Muscle layer of duodenum (tissue), 2 donors: ENCODE results near the gene PATJ.

Experiments used
- H3K27ac ChIP-seq: one replicate; pipeline ENCODE4 v1.7.0; 2013; ENCODE audit warnings: mild to moderate bottlenecking, low read length
- H3K27me3 ChIP-seq: one replicate; pipeline ENCODE4 v1.7.0; 2013; ENCODE audit warnings: low read depth, mild to moderate bottlenecking, control low read depth, low read length
- H3K36me3 ChIP-seq, 2 donors: one replicate each; pipeline ENCODE4 v1.7.0; 2013; ENCODE audit warnings: low read length in 2 of 2, control low read depth in 1 of 2, mild to moderate bottlenecking in 1 of 2; ENCODE audit not compliant: insufficient read depth in 2 of 2, control insufficient read depth in 1 of 2
- H3K4me1 ChIP-seq, 2 donors: one replicate each; pipeline ENCODE4 v1.7.0; 2013; ENCODE audit warnings: low read length in 2 of 2, mild to moderate bottlenecking in 2 of 2, control low read depth in 1 of 2, moderate library complexity in 1 of 2; ENCODE audit not compliant: insufficient read depth in 2 of 2, control insufficient read depth in 1 of 2
- H3K4me3 ChIP-seq, 2 donors: one replicate each; pipeline ENCODE4 v1.7.0; 2013; ENCODE audit warnings: low read length in 2 of 2, low read depth in 1 of 2, mild to moderate bottlenecking in 1 of 2
- H3K9me3 ChIP-seq, 2 donors: one replicate each; pipeline ENCODE4 v1.7.0; 2013; ENCODE audit warnings: low read length in 2 of 2, control low read depth in 1 of 2, mild to moderate bottlenecking in 1 of 2; ENCODE audit not compliant: control insufficient read depth in 1 of 2
- donor health status: healthy.

The PATJ gene

DNA sequence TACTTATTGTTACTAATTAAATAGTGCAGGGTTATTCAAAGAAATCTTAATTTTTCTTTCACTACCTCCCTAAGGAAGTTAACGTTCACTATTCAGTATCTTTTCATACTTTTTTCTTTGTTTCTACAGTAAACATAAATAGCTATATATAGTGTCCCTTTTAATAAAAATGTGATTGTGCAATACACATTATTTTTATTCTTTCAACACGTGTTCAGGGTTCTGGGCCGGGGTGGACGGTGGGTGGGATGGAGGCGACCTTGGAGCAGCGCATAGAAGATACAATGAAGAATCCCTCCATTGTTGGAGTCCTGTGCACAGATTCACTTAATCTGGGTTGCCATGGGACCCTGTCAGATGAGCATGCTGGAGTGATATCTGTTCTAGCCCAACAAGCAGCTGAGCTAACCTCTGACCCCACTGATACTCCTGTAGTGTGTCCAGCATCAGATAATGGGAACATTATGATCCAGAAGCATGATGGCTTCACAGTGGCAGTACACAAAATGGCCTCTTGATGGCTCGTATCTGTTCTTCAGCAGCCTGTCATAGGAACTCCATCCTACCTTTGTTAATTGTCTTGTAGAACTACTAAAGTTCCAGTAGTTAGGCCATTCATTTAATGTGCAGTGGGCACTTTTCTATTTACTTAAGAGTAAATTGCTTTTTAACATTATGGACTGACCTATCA is 296.5 kb downstream of the PATJ start:
- Histone ChIP-seq H3K27ac (no peak overlapping the region), H3K9me3 (no peaks in the 10 kb centered on the region), H3K4me1 (peaks cover 0 to 3% of the 10 kb centered on the region in 2 donors), H3K36me3 (no peaks in the 10 kb centered on the region), H3K27me3 (no peaks in the 10 kb centered on the region), H3K4me3 (no peak overlapping the region)

DNA sequence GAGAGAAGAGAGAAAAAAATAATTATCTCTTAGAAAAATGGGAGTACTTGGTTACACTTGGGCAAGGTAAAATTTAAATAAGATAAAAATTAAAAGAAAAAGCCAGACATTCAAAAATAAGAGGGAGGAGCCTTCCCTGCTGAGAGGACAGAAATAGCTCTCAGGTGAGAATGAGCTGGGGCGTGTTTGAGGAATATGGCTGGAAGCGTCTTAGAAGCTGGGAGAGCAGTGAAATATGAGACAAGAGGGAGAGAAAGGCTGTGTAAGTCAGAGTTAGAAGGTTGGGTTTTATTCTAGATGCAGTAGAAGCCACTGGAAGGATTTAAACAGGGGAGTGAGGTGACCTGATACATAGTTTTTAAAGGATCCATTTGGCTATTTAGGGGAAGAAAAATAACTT is 298.2 kb downstream of the PATJ start:
- no peaks in the 10 kb centered on the region for H3K9me3 ChIP-seq
- no peaks in the 10 kb centered on the region for H3K36me3 ChIP-seq
- no peak overlapping the region for H3K27ac ChIP-seq
- peaks cover 0 to 3% of the 10 kb centered on the region in 2 donors for H3K4me1 ChIP-seq
- H3K27me3 ChIP-seq: no peaks in the 10 kb centered on the region
- H3K4me3 ChIP-seq: no peak overlapping the region

DNA sequence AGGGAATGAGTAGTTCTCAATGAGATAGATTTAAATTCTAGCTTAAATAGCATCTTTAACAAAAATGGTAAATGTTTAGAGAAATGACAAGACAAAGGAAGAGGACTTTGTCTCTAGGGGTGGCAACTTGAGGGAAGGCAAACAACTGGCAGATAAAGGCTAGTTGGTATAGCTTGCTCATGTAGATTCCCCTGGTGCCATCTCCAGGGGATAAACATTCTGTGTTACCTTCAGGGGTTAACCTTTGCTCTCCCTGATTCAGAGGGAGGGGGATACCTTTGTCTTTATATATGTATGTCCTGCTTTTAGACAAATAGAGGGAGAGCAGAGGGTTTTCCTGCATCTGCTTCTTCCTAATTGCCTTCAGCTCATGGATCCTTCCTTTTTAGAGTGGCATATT is 298.7 kb downstream of the PATJ start:
- no peaks in the 10 kb centered on the region for H3K36me3 ChIP-seq
- no peak overlapping the region for H3K27ac ChIP-seq
- H3K4me1 ChIP-seq: peaks cover 0 to 3% of the 10 kb centered on the region in 2 donors
- no peaks in the 10 kb centered on the region for H3K27me3 ChIP-seq
- H3K9me3 ChIP-seq: no peaks in the 10 kb centered on the region
- no peak overlapping the region for H3K4me3 ChIP-seq

DNA sequence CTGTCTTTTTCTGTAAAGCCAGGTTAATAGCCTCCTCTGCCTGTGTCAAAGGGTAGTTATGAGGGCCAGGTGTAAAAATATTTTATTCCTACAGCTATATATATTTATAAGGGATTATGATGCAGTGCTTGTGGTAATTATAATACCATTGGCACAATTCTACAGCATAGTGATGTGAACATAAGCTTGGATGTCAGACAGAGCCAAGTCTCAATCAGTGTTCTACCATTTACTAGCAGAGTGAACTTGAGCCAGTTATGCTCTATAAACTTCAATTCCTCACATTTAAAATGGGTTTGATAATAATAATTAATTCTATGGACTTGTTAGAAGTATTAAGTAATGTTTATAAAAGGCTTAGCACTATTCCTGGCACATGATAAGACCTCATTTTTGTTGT is 300.9 kb downstream of the PATJ start:
- H3K4me3 ChIP-seq: no peak overlapping the region
- no peak overlapping the region for H3K27ac ChIP-seq
- no peaks in the 10 kb centered on the region for H3K4me1 ChIP-seq
- no peaks in the 10 kb centered on the region for H3K9me3 ChIP-seq
- no peaks in the 10 kb centered on the region for H3K27me3 ChIP-seq
- H3K36me3 ChIP-seq: no peaks in the 10 kb centered on the region

DNA sequence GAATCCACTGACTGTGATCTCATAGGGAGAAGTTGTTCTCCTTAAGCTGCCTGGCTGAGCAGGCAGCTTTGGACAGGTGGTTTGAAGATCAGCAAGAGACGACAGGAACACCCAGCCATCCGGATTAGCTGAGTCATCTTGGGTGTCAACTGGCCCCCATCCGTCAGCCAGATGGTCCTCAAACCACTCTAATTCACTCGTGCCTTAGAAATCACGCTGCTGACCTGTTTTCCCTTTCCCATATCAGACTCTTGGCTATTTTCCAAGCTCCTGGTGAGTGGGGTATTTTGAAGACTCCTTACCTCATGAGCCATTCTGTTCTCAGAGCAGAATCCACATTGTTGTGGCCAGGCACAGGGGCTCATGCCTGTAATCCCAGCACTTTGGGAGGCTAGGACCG is 303.3 kb downstream of the PATJ start:
- H3K9me3 ChIP-seq: no peaks in the 10 kb centered on the region
- H3K27ac ChIP-seq: no peak overlapping the region
- H3K27me3 ChIP-seq: no peaks in the 10 kb centered on the region
- no peaks in the 10 kb centered on the region for H3K36me3 ChIP-seq
- no peaks in the 10 kb centered on the region for H3K4me1 ChIP-seq
- no peak overlapping the region for H3K4me3 ChIP-seq

DNA sequence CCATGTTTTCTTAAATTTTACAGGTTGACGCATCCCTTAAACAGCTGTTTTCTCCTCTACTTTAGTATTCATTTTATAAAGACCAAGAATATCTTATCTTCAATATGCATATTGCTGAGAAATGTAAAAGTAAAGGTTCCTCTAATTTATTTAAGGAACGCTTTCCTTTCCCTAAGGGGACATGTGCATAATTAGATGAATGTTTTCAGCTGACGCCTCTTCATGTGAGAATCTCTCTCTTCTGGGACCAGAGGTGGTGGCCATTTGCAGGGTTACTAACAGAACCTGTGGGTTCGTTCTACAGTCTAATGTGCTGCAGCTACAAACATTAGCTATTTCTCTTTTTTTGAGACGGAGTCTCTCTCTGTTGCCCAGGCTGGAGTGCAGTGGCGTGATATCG is 304.6 kb downstream of the PATJ start:
- Histone ChIP-seq H3K4me3 (no peak overlapping the region), H3K36me3 (no peaks in the 10 kb centered on the region), H3K9me3 (no peaks in the 10 kb centered on the region), H3K27ac (no peak overlapping the region), H3K27me3 (no peaks in the 10 kb centered on the region), H3K4me1 (no peaks in the 10 kb centered on the region)

DNA sequence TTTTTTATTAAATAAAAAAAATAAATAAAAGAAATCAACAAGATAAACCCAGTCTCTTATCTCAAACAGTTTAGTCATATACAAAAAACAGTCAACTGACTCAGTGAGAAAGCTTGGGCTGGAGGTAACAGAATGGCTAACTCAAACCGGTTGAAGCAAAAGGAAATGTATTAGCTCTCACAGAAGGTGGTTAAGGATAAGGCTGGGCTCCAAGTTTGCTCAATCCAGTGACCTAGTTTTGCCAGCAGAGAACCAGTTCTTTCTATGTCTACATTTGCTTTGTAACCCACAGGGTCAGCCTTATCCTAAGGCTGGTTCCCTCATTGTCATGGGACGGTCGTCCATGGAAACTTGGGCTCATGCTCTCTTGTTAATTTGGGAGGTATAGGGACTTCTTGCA is 307.9 kb downstream of the PATJ start:
- Histone ChIP-seq H3K27me3 (no peaks in the 10 kb centered on the region), H3K36me3 (no peaks in the 10 kb centered on the region), H3K4me1 (no peaks in the 10 kb centered on the region), H3K9me3 (no peaks in the 10 kb centered on the region), H3K4me3 (no peak overlapping the region), H3K27ac (no peak overlapping the region)

GRCh38 chr1:62052946-62053345 is 310.7 kb downstream of the PATJ start:
- Histone ChIP-seq H3K4me3 (no peak overlapping the region), H3K27ac (no peak overlapping the region), H3K4me1 (no peaks in the 10 kb centered on the region), H3K36me3 (no peaks in the 10 kb centered on the region), H3K27me3 (no peaks in the 10 kb centered on the region), H3K9me3 (no peaks in the 10 kb centered on the region)

- no peak overlapping the region for H3K4me3 ChIP-seq
- no peaks in the 10 kb centered on the region for H3K27me3 ChIP-seq
- no peaks in the 10 kb centered on the region for H3K9me3 ChIP-seq
- no peaks in the 10 kb centered on the region for H3K36me3 ChIP-seq
- no peaks in the 10 kb centered on the region for H3K4me1 ChIP-seq
- H3K27ac ChIP-seq: no peak overlapping the region
Observed at GRCh38 chr1:62054188-62054587, 311.9 kb downstream of the PATJ start.

GRCh38 chr1:62057230-62057629 is 314.9 kb downstream of the PATJ start:
- H3K4me1 ChIP-seq: no peaks in the 10 kb centered on the region
- H3K9me3 ChIP-seq: no peaks in the 10 kb centered on the region
- H3K4me3 ChIP-seq: no peak overlapping the region
- no peaks in the 10 kb centered on the region for H3K36me3 ChIP-seq
- H3K27me3 ChIP-seq: no peaks in the 10 kb centered on the region
- no peak overlapping the region for H3K27ac ChIP-seq

DNA sequence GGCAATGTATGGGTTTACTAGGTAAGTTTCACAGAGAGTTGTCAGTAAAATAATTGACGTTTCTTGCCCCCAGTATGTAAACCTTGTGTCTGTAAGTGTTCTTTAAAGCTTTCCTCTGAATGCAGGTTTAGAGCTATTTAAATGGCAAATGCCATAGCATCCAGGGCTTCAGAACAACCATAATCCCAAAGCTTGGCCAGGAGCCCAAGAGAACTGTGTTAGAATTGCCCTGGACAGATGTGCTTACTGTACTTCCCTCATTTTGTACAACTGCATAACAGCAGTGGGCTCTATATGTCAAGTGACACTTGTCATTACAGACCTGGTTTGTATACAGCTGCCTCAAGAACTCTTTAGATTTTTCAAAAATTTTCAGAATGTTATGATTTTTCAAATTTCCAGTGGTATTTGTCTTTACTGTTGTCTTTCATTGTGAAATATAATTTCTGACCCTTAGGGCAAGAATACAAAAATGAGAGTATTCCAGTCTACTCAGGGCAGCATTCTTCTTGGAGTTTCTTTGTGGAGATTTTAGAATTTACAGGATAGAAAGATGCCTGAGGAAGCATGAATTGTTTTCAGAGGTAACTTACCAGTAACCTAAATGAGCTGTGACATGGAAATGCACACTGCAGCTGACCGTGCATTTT is 315.5 kb downstream of the PATJ start:
- Histone ChIP-seq H3K4me3 (no peak overlapping the region), H3K36me3 (no peaks in the 10 kb centered on the region), H3K9me3 (no peaks in the 10 kb centered on the region), H3K4me1 (no peaks in the 10 kb centered on the region), H3K27me3 (no peaks in the 10 kb centered on the region), H3K27ac (no peak overlapping the region)

- no peaks in the 10 kb centered on the region for H3K4me1 ChIP-seq
- H3K36me3 ChIP-seq: no peaks in the 10 kb centered on the region
- H3K27me3 ChIP-seq: no peaks in the 10 kb centered on the region
- no peak overlapping the region for H3K27ac ChIP-seq
- no peaks in the 10 kb centered on the region for H3K9me3 ChIP-seq
- H3K4me3 ChIP-seq: no peak overlapping the region
Observed at GRCh38 chr1:62058956-62059355, 316.7 kb downstream of the PATJ start.
